IPS DF 6.9 (cell line): ENCODE measurements around the gene SLC35B2.

ENCODE experiments used
- DNase-seq: peaks from one replicate; pipeline ENCODE4 v3.0.0-alpha.2; 2013; ENCODE audit warnings: low read depth, low spot score
- H3K27ac ChIP-seq: one replicate; pipeline ENCODE4 v1.5.1; 2013; ENCODE audit warnings: low read length, control low read depth
- H3K27me3 ChIP-seq: 2 replicates; pipeline ENCODE4 v1.6.1; 2013; ENCODE audit warnings: mild to moderate bottlenecking, low read length; ENCODE audit not compliant: control insufficient read depth, insufficient read depth
- H3K36me3 ChIP-seq: 2 replicates; pipeline ENCODE4 v1.6.1; 2013; ENCODE audit warnings: low read length; ENCODE audit not compliant: control insufficient read depth, insufficient read depth
- H3K4me1 ChIP-seq: 2 replicates; pipeline ENCODE4 v1.6.1; 2013; ENCODE audit warnings: low read length; ENCODE audit not compliant: control insufficient read depth, insufficient read depth
- H3K4me3 ChIP-seq: 2 replicates; pipeline ENCODE4 v1.5.1; 2013; ENCODE audit warnings: mild to moderate bottlenecking, low read length
- H3K9me3 ChIP-seq: 2 replicates; pipeline ENCODE4 v1.6.1; 2013; ENCODE audit warnings: low read length, inconsistent platforms; ENCODE audit not compliant: control insufficient read depth, insufficient read depth
- WGBS: extraction: QIAGEN DNeasy Blood & Tissue Kit; methylation state at CpG from one replicate; pipeline ENCODE4 v1.1.7; 2013; ENCODE audit warnings: mixed read lengths, missing lambda C conversion rate; ENCODE audit not compliant: insufficient read length, insufficient coverage; 5-methylcytosine and 5-hydroxymethylcytosine counted together

SLC35B2 gene

DNA sequence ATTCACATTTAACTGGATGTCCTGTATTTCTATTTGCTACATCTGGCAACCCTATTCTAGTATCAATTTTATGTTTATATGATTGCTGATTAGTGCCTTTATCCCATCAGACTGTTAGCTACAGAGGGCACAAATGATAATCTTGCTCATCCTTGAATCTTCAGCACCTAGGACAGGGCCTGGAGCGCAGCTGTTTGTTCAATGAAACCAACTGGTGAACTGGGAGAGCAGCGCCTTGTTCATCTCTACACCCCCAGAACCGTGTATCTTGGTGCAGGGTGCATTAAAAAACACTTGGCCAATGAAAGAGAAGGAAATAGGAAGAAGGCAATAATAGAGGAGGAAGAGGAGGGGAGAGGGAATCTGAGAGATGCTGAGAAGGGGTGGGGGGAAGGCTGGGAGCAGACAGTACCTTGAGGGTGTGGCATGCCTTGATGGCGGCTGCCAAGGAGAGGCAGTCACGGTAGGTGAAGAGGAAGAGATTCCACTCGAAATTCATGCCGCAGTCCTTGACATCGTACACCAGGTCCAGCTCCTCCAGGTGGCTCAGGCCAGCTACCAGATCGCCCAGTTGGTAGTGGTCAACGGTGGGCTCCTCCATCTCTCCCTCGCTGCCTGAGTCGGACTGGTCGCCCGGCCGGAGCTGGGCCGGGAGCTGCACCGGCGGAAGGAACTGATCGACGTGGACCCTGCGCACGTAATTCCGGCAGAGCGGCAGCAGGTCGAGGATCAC, 28.4 kb upstream of the SLC35B2 start:
- WGBS = no CpG with 5 or more reads among the region's 25 CpGs

GRCh38 chr6:44284867-44285266, 27.5 kb upstream of the SLC35B2 start:
- Histone ChIP-seq H3K4me3 (no peak overlapping the region), H3K27me3 (0 out of 2 replicates have a peak, but pooled peaks cover 2% of the 10 kb centered on the region), H3K36me3 (no peaks in the 10 kb centered on the region), H3K4me1 (0 out of 2 replicates have a peak, but pooled peaks cover 1% of the 10 kb centered on the region), H3K9me3 (no peaks in the 10 kb centered on the region), H3K27ac (no peak overlapping the region)
- no CpG with 5 or more reads among the region's 4 CpGs for WGBS
- no peak for DNase-seq

More for the DNA sequence above, 28.4 kb upstream of the SLC35B2 start:
- DNase-seq = no peak
- H3K9me3 ChIP-seq = no peaks in the 10 kb centered on the region
- no peak overlapping the region for H3K27ac ChIP-seq
- peaks cover 1% of the 10 kb centered on the region; the same call in 1 of the 2 replicates for H3K4me1 ChIP-seq
- H3K36me3 ChIP-seq = no peaks in the 10 kb centered on the region
- 0 out of 2 replicates have a peak, but pooled peaks cover 2% of the 10 kb centered on the region for H3K27me3 ChIP-seq
- H3K4me3 ChIP-seq = no peak overlapping the region

DNA sequence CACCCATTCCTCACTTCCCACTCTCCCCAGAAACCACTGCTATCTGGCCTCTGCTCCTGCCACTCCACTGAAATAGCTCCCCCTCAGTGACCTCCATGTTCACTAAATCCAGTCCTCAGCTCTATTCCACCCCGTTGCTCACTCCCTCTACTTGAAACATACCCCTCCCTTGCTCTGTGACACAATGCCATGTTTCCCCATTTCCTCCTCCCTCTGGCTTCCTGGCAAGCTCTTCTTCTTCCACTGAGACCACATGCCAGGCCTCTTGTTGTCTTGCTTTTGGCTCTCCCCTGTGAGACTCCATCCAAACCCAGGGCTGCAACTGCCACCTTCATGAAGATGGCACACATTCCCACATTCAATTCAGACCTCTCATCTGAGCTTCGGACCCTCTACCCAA, 26.8 kb upstream of the SLC35B2 start:
- no CpG with 5 or more reads among the region's 2 CpGs for WGBS
- no peak overlapping the region for H3K4me3 ChIP-seq
- H3K27me3 ChIP-seq = 0 out of 2 replicates have a peak, but pooled peaks cover 2% of the 10 kb centered on the region
- 0 out of 2 replicates have a peak, but pooled peaks cover 1% of the 10 kb centered on the region for H3K4me1 ChIP-seq
- no peaks in the 10 kb centered on the region for H3K36me3 ChIP-seq
- H3K27ac ChIP-seq = no peak overlapping the region
- no peaks in the 10 kb centered on the region for H3K9me3 ChIP-seq
- DNase-seq = no peak

GRCh38 chr6:44278774-44279697, 21.7 kb upstream of the SLC35B2 start:
- H3K27ac ChIP-seq = no peak overlapping the region
- H3K27me3 ChIP-seq = peaks cover 3% of the 10 kb centered on the region; the same call in 1 of the 2 replicates
- no peaks in the 10 kb centered on the region for H3K9me3 ChIP-seq
- WGBS = no CpG with 5 or more reads among the region's 9 CpGs
- no peak overlapping the region for H3K4me3 ChIP-seq
- peaks cover 8% of the 10 kb centered on the region for H3K4me1 ChIP-seq
- peaks cover 3% of the 10 kb centered on the region; the same call in 1 of the 2 replicates for H3K36me3 ChIP-seq
- no peak for DNase-seq

DNA sequence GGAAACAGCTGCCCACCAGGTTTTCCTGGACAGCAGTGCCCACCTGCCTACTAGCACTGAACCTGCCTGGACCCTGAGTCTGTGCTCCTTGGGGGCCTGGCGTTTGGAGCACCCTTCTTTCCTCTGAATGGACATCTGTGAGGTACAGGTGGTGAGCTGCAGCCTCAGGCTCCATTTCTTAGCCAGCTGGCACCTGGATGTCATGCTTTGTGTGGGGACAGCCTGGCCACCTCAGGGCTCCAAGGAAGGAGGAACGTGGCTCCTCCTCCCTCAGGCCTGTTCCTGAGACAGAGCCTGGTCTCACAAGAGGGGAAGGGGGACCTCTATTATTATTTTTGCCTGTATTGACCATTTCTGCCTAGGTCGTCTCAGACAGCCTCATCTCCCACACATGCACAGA, 21.0 kb upstream of the SLC35B2 start:
- Histone ChIP-seq H3K36me3 (peaks cover 3% of the 10 kb centered on the region; the same call in 1 of the 2 replicates), H3K27me3 (peaks cover 3% of the 10 kb centered on the region; the same call in 1 of the 2 replicates), H3K4me3 (no peak overlapping the region), H3K4me1 (peaks cover 8% of the 10 kb centered on the region), H3K27ac (no peak overlapping the region), H3K9me3 (no peaks in the 10 kb centered on the region)
- DNase-seq = no peak
- WGBS = no CpG with 5 or more reads among the region's 3 CpGs

GRCh38 chr6:44277763-44278162, 20.4 kb upstream of the SLC35B2 start:
- Histone ChIP-seq H3K4me1 (peaks cover 8% of the 10 kb centered on the region), H3K27me3 (peaks cover 1% of the 10 kb centered on the region; the same call in 1 of the 2 replicates), H3K4me3 (no peak overlapping the region), H3K27ac (no peak overlapping the region), H3K36me3 (peaks cover 3% of the 10 kb centered on the region; the same call in 1 of the 2 replicates), H3K9me3 (no peaks in the 10 kb centered on the region)
- no CpG with 5 or more reads among the region's 7 CpGs for WGBS
- DNase-seq = no peak

DNA sequence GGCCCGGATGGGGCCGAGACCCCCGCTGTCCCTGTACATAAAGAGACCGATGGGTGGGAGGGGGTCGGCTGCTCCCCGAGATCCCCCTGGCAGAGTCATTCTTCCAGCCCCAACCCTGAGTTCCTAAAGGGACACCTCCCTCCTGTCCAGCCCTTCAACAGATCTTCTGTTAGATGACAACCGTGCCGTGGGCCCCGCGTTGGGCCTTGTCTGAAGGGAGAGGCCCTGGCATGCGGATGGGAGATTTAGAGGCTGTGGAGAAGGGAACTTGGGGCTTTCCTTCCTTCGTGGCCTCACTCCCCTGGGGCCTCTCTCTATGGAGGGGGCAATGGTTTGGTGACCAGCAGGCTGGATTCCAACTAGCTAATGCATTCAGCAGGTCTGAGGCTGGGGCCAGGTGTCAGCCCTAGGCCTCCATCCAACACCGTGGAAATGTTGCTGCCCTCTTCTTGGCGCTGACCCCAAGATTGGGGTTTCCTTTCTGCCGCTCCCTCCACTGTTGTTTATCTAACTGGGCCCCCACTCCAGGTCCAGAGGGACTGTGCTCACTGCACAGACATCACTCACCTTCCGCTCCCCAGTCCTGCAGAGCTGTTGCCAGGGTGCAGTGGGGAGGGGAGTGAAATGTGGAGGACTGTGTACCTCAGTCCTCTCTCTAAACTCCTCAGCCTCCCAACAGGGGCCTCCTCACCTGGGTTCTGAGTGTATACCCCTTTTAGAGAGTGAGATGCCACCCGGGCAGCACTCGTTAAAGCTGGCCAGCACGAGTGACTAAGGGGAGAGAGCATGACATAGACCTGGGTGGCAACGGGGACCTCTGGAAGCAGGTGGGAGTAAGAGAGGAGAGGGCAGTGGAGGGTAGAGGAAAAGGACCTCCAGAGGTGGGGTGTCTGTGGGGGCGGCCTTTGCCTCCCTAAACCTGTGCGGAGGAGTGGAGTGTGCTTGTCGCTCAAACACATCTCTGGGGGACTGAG, 19.6 kb upstream of the SLC35B2 start:
- no peak overlapping the region for H3K4me3 ChIP-seq
- peaks cover 3% of the 10 kb centered on the region; the same call in 1 of the 2 replicates for H3K36me3 ChIP-seq
- no peaks in the 10 kb centered on the region for H3K9me3 ChIP-seq
- DNase-seq = no peak
- H3K27me3 ChIP-seq = peaks cover 1% of the 10 kb centered on the region; the same call in 1 of the 2 replicates
- H3K27ac ChIP-seq = no peak overlapping the region
- peaks cover 8% of the 10 kb centered on the region for H3K4me1 ChIP-seq
- whole genome bisulfite sequencing = no CpG with 5 or more reads among the region's 23 CpGs

DNA sequence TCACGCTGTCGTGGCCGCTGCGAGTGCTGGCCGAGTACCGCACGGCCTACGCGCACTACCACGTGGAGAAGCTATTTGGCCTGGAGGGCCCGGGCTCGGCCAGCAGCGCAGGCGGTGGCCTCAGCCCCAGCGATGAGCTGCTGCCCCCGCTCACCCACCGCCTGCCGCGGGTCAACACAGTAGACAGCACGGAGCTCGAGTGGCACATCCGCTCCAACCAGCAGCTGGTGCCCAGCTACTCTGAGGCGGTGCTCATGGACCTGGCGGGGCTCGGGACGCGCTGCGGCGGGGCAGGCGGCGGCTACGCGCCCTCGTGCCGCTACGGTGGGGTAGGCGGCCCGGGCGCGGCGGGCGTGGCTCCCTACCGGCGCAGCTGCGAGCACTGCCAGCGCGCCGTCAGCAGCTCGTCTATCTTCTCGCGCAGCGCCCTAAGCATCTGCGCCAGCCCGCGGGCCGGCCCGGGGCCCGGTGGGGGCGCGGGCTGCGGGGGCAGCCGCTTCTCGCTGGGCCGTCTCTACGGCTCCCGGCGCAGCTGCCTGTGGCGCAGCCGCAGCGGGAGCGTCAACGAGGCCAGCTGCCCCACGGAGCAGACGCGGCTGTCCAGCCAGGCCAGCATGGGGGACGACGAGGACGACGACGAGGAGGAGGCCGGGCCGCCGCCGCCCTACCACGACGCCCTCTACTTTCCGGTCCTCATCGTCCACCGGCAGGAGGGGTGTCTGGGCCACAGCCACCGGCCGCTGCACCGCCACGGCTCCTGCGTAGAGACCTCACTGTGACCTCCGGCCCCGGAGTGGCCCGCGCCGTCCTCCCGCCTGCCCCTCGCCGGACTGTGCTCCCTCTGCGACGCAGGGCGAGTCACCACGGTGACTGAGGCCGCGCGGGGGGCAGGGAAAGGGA, 18.7 kb upstream of the SLC35B2 start:
- no peak for DNase-seq
- H3K4me3 ChIP-seq = no peak overlapping the region; the same call in 1 of the 2 replicates

GRCh38 chr6:44275271-44275748, 18.0 kb upstream of the SLC35B2 start:
- H3K9me3 ChIP-seq = no peaks in the 10 kb centered on the region
- no peak overlapping the region for H3K4me3 ChIP-seq
- H3K36me3 ChIP-seq = peaks cover 3% of the 10 kb centered on the region; the same call in 1 of the 2 replicates
- no CpG with 5 or more reads among the region's 59 CpGs for WGBS
- H3K27me3 ChIP-seq = peaks cover 1% of the 10 kb centered on the region; the same call in 1 of the 2 replicates
- DNase-seq = no peak
- H3K27ac ChIP-seq = no peak overlapping the region
- peaks cover 11% of the 10 kb centered on the region for H3K4me1 ChIP-seq

More for the DNA sequence above, 18.7 kb upstream of the SLC35B2 start:
- Histone ChIP-seq H3K4me1 (peaks cover 11% of the 10 kb centered on the region), H3K27ac (no peak overlapping the region), H3K36me3 (peaks cover 3% of the 10 kb centered on the region; the same call in 1 of the 2 replicates), H3K9me3 (no peaks in the 10 kb centered on the region), H3K27me3 (peaks cover 1% of the 10 kb centered on the region; the same call in 1 of the 2 replicates)
- no CpG with 5 or more reads among the region's 109 CpGs for whole genome bisulfite sequencing
